Measurements from ENCODE around the gene DNAJC5.

The DNAJC5 gene

GRCh38 chr20:63884506-63885263 lies 10.2 kb upstream of the DNAJC5 start:
- DNase-seq (ENCODE audit: low spot score): no peak

- DNase-seq (ENCODE audit: low spot score): no peak
Observed at GRCh38 chr20:63885264-63886053, 9.5 kb upstream of the DNAJC5 start.

GRCh38 chr20:63886054-63886419 lies 8.9 kb upstream of the DNAJC5 start:
- no peak for DNase-seq (ENCODE audit: low spot score)

GRCh38 chr20:63886921-63887320 lies 8.0 kb upstream of the DNAJC5 start:
- no peak for DNase-seq (ENCODE audit: low spot score)

GRCh38 chr20:63889241-63890200 lies 5.4 kb upstream of the DNAJC5 start:
- DNase-seq (ENCODE audit: low spot score): no peak

GRCh38 chr20:63890201-63890576 lies 4.7 kb upstream of the DNAJC5 start:
- no peak for DNase-seq (ENCODE audit: low spot score)

GRCh38 chr20:63890616-63891015 lies 4.3 kb upstream of the DNAJC5 start:
- DNase-seq (ENCODE audit: low spot score): no peak

GRCh38 chr20:63891061-63892002 lies 3.6 kb upstream of the DNAJC5 start:
- no peak for DNase-seq (ENCODE audit: low spot score)

GRCh38 chr20:63892402-63892801 lies 2.5 kb upstream of the DNAJC5 start:
- no peak for DNase-seq (ENCODE audit: low spot score)

GRCh38 chr20:63893999-63894357 lies 948 bp upstream of the DNAJC5 start:
- no peak for DNase-seq (ENCODE audit: low spot score)

- DNase-seq (ENCODE audit: low spot score): no peak
Observed at GRCh38 chr20:63895202-63895951, 451 bp downstream of the DNAJC5 start.

- no peak for DNase-seq (ENCODE audit: low spot score)
Observed at GRCh38 chr20:63895952-63896263, 982 bp downstream of the DNAJC5 start.

GRCh38 chr20:63896264-63897105 lies 1.6 kb downstream of the DNAJC5 start:
- peak; percentile 27 for DNase-seq (ENCODE audit: low spot score)

- DNase-seq (ENCODE audit: low spot score): no peak
Observed at GRCh38 chr20:63897978-63898561, 3.1 kb downstream of the DNAJC5 start.

- peak; percentile 70 for DNase-seq (ENCODE audit: low spot score)
Observed at GRCh38 chr20:63898882-63899558, 4.1 kb downstream of the DNAJC5 start.

GRCh38 chr20:63900413-63900812 lies 5.5 kb downstream of the DNAJC5 start:
- DNase-seq (ENCODE audit: low spot score): no peak

GRCh38 chr20:63903796-63904561 lies 9.1 kb downstream of the DNAJC5 start:
- no peak for DNase-seq (ENCODE audit: low spot score)

Data from D341Med (cell line).